CD4-positive, alpha-beta memory T cell (primary cell): ENCODE data around the gene STARD10. TPM values are rescaled to one million over a fixed set of nuclear protein-coding genes. Genes with fewer than 3 reads are reported as not detected.
A peak's percentile ranks its signal among the peaks of the same experiment; 100 is the strongest.
"Not testable (repeated sequence)": the region's sequence is repeated elsewhere in the genome, so short reads cannot be mapped to it uniquely, and the experiment has no call there.

ENCODE experiments used
- CTCF ChIA-PET: fragments of 350-600 bp; sonication (Branson Sonifier 250); formaldehyde crosslinking; loops from one replicate; lab custom pipeline; 2021; ENCODE audit warnings: inconsistent platforms; ENCODE audit not compliant: partially characterized antibody; lab: Charles Lee
- POLR2A ChIA-PET: fragments of 350-600 bp; sonication (Branson Sonifier 250); formaldehyde crosslinking; loops from one replicate; lab custom pipeline; 2021; ENCODE audit not compliant: partially characterized antibody; lab: Charles Lee
- DNase-seq, 5 donors: peaks; one replicate each; pipeline versions ENCODE4 v3.0.0 to v3.0.0-alpha.2; 2020 to 2022; ENCODE audit warnings: mixed read lengths in 1 of 5
- H3K27ac ChIP-seq: one replicate; pipeline ENCODE4 v1.7.0; 2013; ENCODE audit warnings: low read depth, low read length
- H3K27me3 ChIP-seq: 2 replicates; pipeline ENCODE4 v1.7.0; 2013; ENCODE audit warnings: mild to moderate bottlenecking, low read length, moderate library complexity; ENCODE audit not compliant: insufficient read depth
- H3K36me3 ChIP-seq: 2 replicates; pipeline ENCODE4 v1.7.0; 2013; ENCODE audit warnings: mild to moderate bottlenecking, low read length, moderate library complexity; ENCODE audit not compliant: insufficient read depth
- H3K4me1 ChIP-seq: 2 replicates; pipeline ENCODE4 v1.7.0; 2013; ENCODE audit warnings: mild to moderate bottlenecking, low read length, moderate library complexity; ENCODE audit not compliant: insufficient read depth
- H3K4me3 ChIP-seq, 2 donors: one replicate each; pipeline ENCODE4 v1.7.0; 2013; ENCODE audit warnings: low read length in 2 of 2, mild to moderate bottlenecking in 1 of 2
- H3K9me3 ChIP-seq, 2 donors: one replicate each; pipeline ENCODE4 v1.7.0; 2013; ENCODE audit warnings: low read length in 2 of 2, control low read depth in 1 of 2; ENCODE audit not compliant: control insufficient read depth in 1 of 2
- H3K27ac Mint-ChIP-seq, 7 donors: one replicate each; pipeline ENCODE4 v1.8.0; 2020 to 2021; ENCODE audit warnings: mixed read lengths in 7 of 7, mild to moderate bottlenecking in 6 of 7, inconsistent platforms in 3 of 7, moderate library complexity in 3 of 7
- H3K27me3 Mint-ChIP-seq, 2 donors: one replicate each; pipeline ENCODE4 v1.8.0; 2020 to 2021; ENCODE audit warnings: mixed read lengths in 2 of 2
- H3K36me3 Mint-ChIP-seq, 2 donors: one replicate each; pipeline ENCODE4 v1.8.0; 2020 to 2021; ENCODE audit warnings: mixed read lengths in 2 of 2, inconsistent platforms in 1 of 2, mild to moderate bottlenecking in 1 of 2
- H3K4me1 Mint-ChIP-seq, 4 donors: one replicate each; pipeline ENCODE4 v1.8.0; 2020 to 2021; ENCODE audit warnings: mixed read lengths in 4 of 4, mild to moderate bottlenecking in 1 of 4
- H3K4me3 Mint-ChIP-seq, 8 donors: one replicate each; pipeline ENCODE4 v1.8.0; 2020 to 2021; ENCODE audit warnings: mixed read lengths in 8 of 8, mild to moderate bottlenecking in 7 of 8, moderate library complexity in 6 of 8, inconsistent platforms in 3 of 8
- H3K9me3 Mint-ChIP-seq, 8 donors: one replicate each; pipeline ENCODE4 v1.8.0; 2020 to 2021; ENCODE audit warnings: mixed read lengths in 8 of 8, mild to moderate bottlenecking in 5 of 8, inconsistent platforms in 3 of 8, moderate library complexity in 1 of 8
- intact Hi-C: fragments of 100-400 bp; cut with micrococcal nuclease; formaldehyde crosslinking; loops from one replicate; pipeline ENCODE4 v1.15.1; 2023
- polyA plus RNA-seq, 2 donors: library from polyadenylated mRNA; unstranded; fragments of 300-500 nt; fragmentation: Illumina TruSeq; gene quantifications; one replicate each; pipeline ENCODE4 v1.2.3, GENCODE V29; 2021
- total RNA-seq, 2 experiments: library from RNA; stranded (reverse); gene quantifications; one replicate each; pipeline ENCODE4 v1.2.3, GENCODE V29; 2021

Gene STARD10
- total and polyA plus RNA-seq, 4 experiments from 2014 or later = 23.0 to 27.0 (median 24.2) TPM

- H3K27me3 Mint-ChIP-seq, intact Hi-C loops, H3K36me3 ChIP-seq, H3K9me3 ChIP-seq, H3K4me3 ChIP-seq, H3K9me3 Mint-ChIP-seq, H3K27ac ChIP-seq, H3K27me3 ChIP-seq, DNase-seq: not testable (repeated sequence)
- Mint-ChIP-seq H3K27ac (peak overlapping the region in 2 of 7 donors; percentile 13 to 100), H3K4me1 (peaks cover 20 to 49% (median 32%) of the 10 kb centered on the region in 4 donors), H3K4me3 (peak overlapping the region in 4 of 8 donors; percentile 13 to 45 (median 34)), H3K36me3 (peaks cover 6 to 33% of the 10 kb centered on the region in 2 donors)
- H3K4me1 ChIP-seq = peaks cover 27% of the 10 kb centered on the region
- ChIA-PET POLR2A (interaction anchor here (1.4 to 2.3 kb wide), 2 partner anchors 10 to 89 kb away, joined by 3 to 12 read pairs; no protein-coding TSS in a partner anchor), CTCF (interaction anchor here (1.3 to 8.8 kb wide), 6 partner anchors 9 to 88 kb away, joined by 3 to 84 read pairs (median 14); partner anchors contain the start of gene STARD10)
Measured at GRCh38 chr11:72811686-72812085, 17.8 kb upstream of the STARD10 start.

GRCh38 chr11:72808331-72808798 is 14.5 kb upstream of the STARD10 start:
- Histone ChIP-seq H3K4me1 (peaks cover 16% of the 10 kb centered on the region), H3K36me3 (peaks cover 4% of the 10 kb centered on the region), H3K27ac (no peak overlapping the region), H3K27me3 (no peaks in the 10 kb centered on the region), H3K9me3 (no peaks in the 10 kb centered on the region), H3K4me3 (no peak overlapping the region)
- Mint-ChIP-seq H3K4me3 (no peak overlapping the region), H3K36me3 (peaks cover 6 to 16% of the 10 kb centered on the region in 2 donors), H3K27me3 (no peaks in the 10 kb centered on the region), H3K27ac (no peak overlapping the region), H3K9me3 (no peaks in the 10 kb centered on the region), H3K4me1 (peaks cover 16 to 22% (median 19%) of the 10 kb centered on the region in 4 donors)
- ChIA-PET POLR2A (no interaction called here), CTCF (interaction anchor here (0.7 to 1.2 kb wide), 3 partner anchors 8 to 370 kb away, joined by 3 to 6 read pairs (median 4); partner anchors contain the start of gene STARD10)
- DNase-seq = no peak
- intact Hi-C loops = no loop called here

GRCh38 chr11:72807792-72808191 is 13.9 kb upstream of the STARD10 start:
- no peak overlapping the region for H3K4me3 ChIP-seq
- H3K27ac ChIP-seq = no peak overlapping the region
- ChIA-PET POLR2A (no interaction called here), CTCF (interaction anchor here (0.6 to 1.2 kb wide), 4 partner anchors 8 to 53 kb away, joined by 4 to 6 read pairs (median 4); partner anchors contain the start of gene STARD10)
- H3K4me1 Mint-ChIP-seq = peaks cover 11 to 16% (median 14%) of the 10 kb centered on the region in 4 donors
- H3K4me3 Mint-ChIP-seq = no peak overlapping the region
- intact Hi-C loops = no loop called here
- H3K9me3 ChIP-seq = no peaks in the 10 kb centered on the region
- no peak for DNase-seq
- H3K36me3 Mint-ChIP-seq = peaks cover 6 to 14% of the 10 kb centered on the region in 2 donors
- H3K27ac Mint-ChIP-seq = peak overlapping the region in 1 of 7 donors; percentile 25
- no peaks in the 10 kb centered on the region for H3K27me3 ChIP-seq
- H3K9me3 Mint-ChIP-seq = no peaks in the 10 kb centered on the region
- no peaks in the 10 kb centered on the region for H3K27me3 Mint-ChIP-seq
- H3K36me3 ChIP-seq = peaks cover 4% of the 10 kb centered on the region
- peaks cover 10% of the 10 kb centered on the region for H3K4me1 ChIP-seq

- no peaks in the 10 kb centered on the region for H3K9me3 ChIP-seq
- peaks cover 5% of the 10 kb centered on the region for H3K4me1 ChIP-seq
- no peaks in the 10 kb centered on the region for H3K27me3 ChIP-seq
- H3K4me3 ChIP-seq = no peak overlapping the region
- ChIA-PET CTCF (interaction anchor here (0.6 to 1.2 kb wide), 4 partner anchors 9 to 52 kb away, joined by 4 to 6 read pairs (median 4); partner anchors contain the start of gene STARD10), POLR2A (no interaction called here)
- Mint-ChIP-seq H3K4me1 (peaks cover 7 to 11% (median 9%) of the 10 kb centered on the region in 4 donors), H3K27ac (peak overlapping the region in 1 of 7 donors; percentile 35), H3K27me3 (no peaks in the 10 kb centered on the region), H3K9me3 (no peaks in the 10 kb centered on the region), H3K36me3 (peaks cover 6 to 14% of the 10 kb centered on the region in 2 donors), H3K4me3 (no peak overlapping the region)
- peaks cover 4% of the 10 kb centered on the region for H3K36me3 ChIP-seq
- no peak for DNase-seq
- no peak overlapping the region for H3K27ac ChIP-seq
- intact Hi-C loops = no loop called here
Measured at GRCh38 chr11:72807021-72807693, 13.3 kb upstream of the STARD10 start.

- H3K4me3 ChIP-seq, intact Hi-C loops, H3K27ac Mint-ChIP-seq, H3K4me1 Mint-ChIP-seq, H3K27me3 ChIP-seq, H3K4me3 Mint-ChIP-seq, DNase-seq, H3K9me3 ChIP-seq, H3K4me1 ChIP-seq, CTCF ChIA-PET, H3K27me3 Mint-ChIP-seq, H3K9me3 Mint-ChIP-seq, H3K27ac ChIP-seq, H3K36me3 ChIP-seq, POLR2A ChIA-PET: not testable (repeated sequence)
- H3K36me3 Mint-ChIP-seq = peaks cover 6 to 14% of the 10 kb centered on the region in 2 donors
Measured at GRCh38 chr11:72806378-72806777, 12.5 kb upstream of the STARD10 start.

- Histone ChIP-seq H3K36me3 (peaks cover 4% of the 10 kb centered on the region), H3K9me3 (no peaks in the 10 kb centered on the region), H3K4me3 (no peak overlapping the region), H3K27me3 (no peaks in the 10 kb centered on the region), H3K4me1 (no peaks in the 10 kb centered on the region), H3K27ac (no peak overlapping the region)
- H3K27ac Mint-ChIP-seq = no peak overlapping the region
- ChIA-PET POLR2A (no interaction called here), CTCF (no interaction called here)
- peaks cover 0 to 2% (median 0%) of the 10 kb centered on the region in 4 donors for H3K4me1 Mint-ChIP-seq
- no peaks in the 10 kb centered on the region for H3K9me3 Mint-ChIP-seq
- intact Hi-C loops = no loop called here
- no peaks in the 10 kb centered on the region for H3K27me3 Mint-ChIP-seq
- DNase-seq = no peak
- H3K36me3 Mint-ChIP-seq = peaks cover 6 to 8% of the 10 kb centered on the region in 2 donors
- no peak overlapping the region for H3K4me3 Mint-ChIP-seq
Measured at GRCh38 chr11:72805216-72805615, 11.4 kb upstream of the STARD10 start.

- Histone ChIP-seq H3K36me3 (no peaks in the 10 kb centered on the region), H3K27ac (no peak overlapping the region), H3K4me1 (no peaks in the 10 kb centered on the region), H3K9me3 (no peaks in the 10 kb centered on the region), H3K27me3 (no peaks in the 10 kb centered on the region), H3K4me3 (no peak overlapping the region)
- Mint-ChIP-seq H3K9me3 (no peaks in the 10 kb centered on the region), H3K4me3 (no peak overlapping the region), H3K4me1 (peaks cover 0 to 2% (median 0%) of the 10 kb centered on the region in 4 donors), H3K27ac (no peak overlapping the region), H3K27me3 (no peaks in the 10 kb centered on the region), H3K36me3 (peaks cover 0 to 1% of the 10 kb centered on the region in 2 donors)
- ChIA-PET POLR2A (no interaction called here), CTCF (interaction anchor here (0.7 to 2.5 kb wide), 4 partner anchors 9 to 78 kb away, joined by 3 to 13 read pairs (median 5); partner anchors contain the start of gene STARD10)
- no peak for DNase-seq
- intact Hi-C loops = no loop called here
Measured at GRCh38 chr11:72802822-72803221, 9.0 kb upstream of the STARD10 start.
